ENCODE data around the gene OPHN1. TPM values are rescaled to one million over a fixed set of nuclear protein-coding genes. Genes with fewer than 3 reads are reported as not detected.

OPHN1 gene
- total RNA-seq, 1 experiment from 2014 or later, result 4.4 TPM

DNA sequence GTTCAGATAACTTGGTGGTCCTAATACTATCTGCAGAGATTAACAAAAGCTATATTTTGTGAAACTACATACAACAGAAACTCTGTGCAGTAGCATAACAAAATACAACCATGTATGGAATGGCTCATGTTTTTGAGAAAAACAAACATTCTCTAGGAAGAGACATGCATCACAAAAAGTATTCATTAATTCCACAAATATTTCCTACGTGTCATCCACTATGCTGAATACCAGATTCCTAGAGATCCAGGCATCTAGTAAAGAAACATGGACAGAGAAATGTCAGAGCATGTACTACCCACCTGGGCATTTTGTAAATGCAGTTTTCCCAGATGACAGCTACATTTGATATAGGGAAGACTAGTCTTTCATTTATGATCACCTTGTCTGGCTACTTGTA lies 248.1 kb downstream of the OPHN1 start:
- no peak overlapping the region for H3K27ac Mint-ChIP-seq
- CTCF ChIA-PET, result no interaction called here

DNA sequence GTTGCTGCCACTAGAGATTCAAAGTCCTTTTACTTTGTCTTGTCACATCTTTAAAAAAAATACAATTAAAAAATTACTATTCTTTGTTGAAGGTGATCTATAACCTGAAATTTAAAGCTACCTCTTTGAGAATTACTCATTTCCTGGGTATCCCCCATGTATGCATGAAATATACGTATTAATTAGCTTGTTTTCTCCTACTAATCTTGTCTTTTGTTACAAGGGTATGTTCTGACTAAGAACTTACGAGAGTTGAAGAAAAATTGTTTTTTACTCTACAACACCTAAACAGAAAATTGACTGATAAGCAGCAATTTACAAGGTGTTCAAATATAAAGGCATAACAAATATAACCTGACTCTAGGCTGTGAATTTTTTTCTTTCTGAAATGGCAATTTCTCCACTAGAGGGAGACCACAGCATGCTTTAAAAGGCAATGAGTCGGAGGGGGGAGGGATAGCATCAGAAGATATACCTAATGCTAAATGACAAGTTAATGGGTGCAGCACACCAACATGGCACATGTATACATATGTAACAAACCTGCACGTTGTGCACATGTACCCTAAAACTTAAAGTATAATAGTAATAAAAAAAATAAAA lies 249.6 kb downstream of the OPHN1 start:
- ATAC-seq (no peak; the same call in 1 of the 2 replicates), DNase-seq (ENCODE audit: low spot score) (no peak)
- H3K9me3 Mint-ChIP-seq, result no peaks in the 10 kb centered on the region
- TF ChIP-seq SMAD3 (CRISPR knock-in tag; IDR thresholded peaks at IDR 0.05; ENCODE audit: borderline replicate concordance) (no peak), ZNF317 (CRISPR knock-in tag; IDR thresholded peaks at IDR 0.05; ENCODE audit: borderline replicate concordance, low read depth) (no peak), ZNF219 (CRISPR knock-in tag; IDR thresholded peaks at IDR 0.05; ENCODE audit: borderline replicate concordance) (no peak), ATF1 (CRISPR knock-in tag; IDR thresholded peaks at IDR 0.05) (no peak), NFE2L1 (CRISPR knock-in tag; IDR thresholded peaks at IDR 0.05) (no peak), ZBTB21 (CRISPR knock-in tag; IDR thresholded peaks at IDR 0.05; ENCODE audit: borderline replicate concordance) (no peak)
- TF ChIP-seq, protein P1, sequence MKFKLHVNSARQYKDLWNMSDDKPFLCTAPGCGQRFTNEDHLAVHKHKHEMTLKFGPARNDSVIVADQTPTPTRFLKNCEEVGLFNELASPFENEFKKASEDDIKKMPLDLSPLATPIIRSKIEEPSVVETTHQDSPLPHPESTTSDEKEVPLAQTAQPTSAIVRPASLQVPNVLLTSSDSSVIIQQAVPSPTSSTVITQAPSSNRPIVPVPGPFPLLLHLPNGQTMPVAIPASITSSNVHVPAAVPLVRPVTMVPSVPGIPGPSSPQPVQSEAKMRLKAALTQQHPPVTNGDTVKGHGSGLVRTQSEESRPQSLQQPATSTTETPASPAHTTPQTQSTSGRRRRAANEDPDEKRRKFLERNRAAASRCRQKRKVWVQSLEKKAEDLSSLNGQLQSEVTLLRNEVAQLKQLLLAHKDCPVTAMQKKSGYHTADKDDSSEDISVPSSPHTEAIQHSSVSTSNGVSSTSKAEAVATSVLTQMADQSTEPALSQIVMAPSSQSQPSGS (CRISPR knock-in tag; IDR thresholded peaks at IDR 0.05; ENCODE audit: borderline replicate concordance, low read depth), result no peak
- H3K27ac Mint-ChIP-seq, result no peak overlapping the region
- no peaks in the 10 kb centered on the region for H3K4me1 Mint-ChIP-seq
- H3K4me3 Mint-ChIP-seq, result no peak overlapping the region
- H3K27me3 Mint-ChIP-seq (ENCODE audit: low read depth), result no peaks in the 10 kb centered on the region
- no peaks in the 10 kb centered on the region for H3K36me3 Mint-ChIP-seq
- POLR2A ChIA-PET, result interaction anchor here (0.6 kb wide), 2 partner anchors 18 to 260 kb away, joined by 3 read pairs; no protein-coding TSS in a partner anchor
- CTCF ChIA-PET, result interaction anchor here (1.2 to 1.4 kb wide), 2 partner anchors 13 to 238 kb away, joined by 4 read pairs; no protein-coding TSS in a partner anchor

More for the DNA sequence above, 248.1 kb downstream of the OPHN1 start:
- TF ChIP-seq, protein P2, sequence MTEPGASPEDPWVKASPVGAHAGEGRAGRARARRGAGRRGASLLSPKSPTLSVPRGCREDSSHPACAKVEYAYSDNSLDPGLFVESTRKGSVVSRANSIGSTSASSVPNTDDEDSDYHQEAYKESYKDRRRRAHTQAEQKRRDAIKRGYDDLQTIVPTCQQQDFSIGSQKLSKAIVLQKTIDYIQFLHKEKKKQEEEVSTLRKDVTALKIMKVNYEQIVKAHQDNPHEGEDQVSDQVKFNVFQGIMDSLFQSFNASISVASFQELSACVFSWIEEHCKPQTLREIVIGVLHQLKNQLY (CRISPR knock-in tag; IDR thresholded peaks at IDR 0.05), result no peak
- TF ChIP-seq NR2C2 (CRISPR knock-in tag; IDR thresholded peaks at IDR 0.05) (no peak), NFYB (CRISPR knock-in tag; conservative IDR thresholded peaks at IDR 0.05; ENCODE audit: low read depth) (no peak), HMGA2 (CRISPR knock-in tag; IDR thresholded peaks at IDR 0.05) (no peak), TEAD4 (CRISPR knock-in tag; IDR thresholded peaks at IDR 0.05) (no peak), ZNF396 (CRISPR knock-in tag; IDR thresholded peaks at IDR 0.05; ENCODE audit: borderline replicate concordance) (no peak), ZNF138 (CRISPR knock-in tag; conservative IDR thresholded peaks at IDR 0.05) (no peak)
- TF ChIP-seq, protein P3, sequence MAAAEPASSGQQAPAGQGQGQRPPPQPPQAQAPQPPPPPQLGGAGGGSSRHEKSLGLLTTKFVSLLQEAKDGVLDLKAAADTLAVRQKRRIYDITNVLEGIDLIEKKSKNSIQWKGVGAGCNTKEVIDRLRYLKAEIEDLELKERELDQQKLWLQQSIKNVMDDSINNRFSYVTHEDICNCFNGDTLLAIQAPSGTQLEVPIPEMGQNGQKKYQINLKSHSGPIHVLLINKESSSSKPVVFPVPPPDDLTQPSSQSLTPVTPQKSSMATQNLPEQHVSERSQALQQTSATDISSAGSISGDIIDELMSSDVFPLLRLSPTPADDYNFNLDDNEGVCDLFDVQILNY (CRISPR knock-in tag; IDR thresholded peaks at IDR 0.05), result no peak
- Mint-ChIP-seq H3K4me3 (no peak overlapping the region), H3K36me3 (no peaks in the 10 kb centered on the region), H3K27me3 (ENCODE audit: low read depth) (no peaks in the 10 kb centered on the region), H3K4me1 (no peaks in the 10 kb centered on the region), H3K9me3 (no peaks in the 10 kb centered on the region)
- DNase-seq (ENCODE audit: low spot score) (no peak), ATAC-seq (no peak)
- POLR2A ChIA-PET, result no interaction called here

DNA sequence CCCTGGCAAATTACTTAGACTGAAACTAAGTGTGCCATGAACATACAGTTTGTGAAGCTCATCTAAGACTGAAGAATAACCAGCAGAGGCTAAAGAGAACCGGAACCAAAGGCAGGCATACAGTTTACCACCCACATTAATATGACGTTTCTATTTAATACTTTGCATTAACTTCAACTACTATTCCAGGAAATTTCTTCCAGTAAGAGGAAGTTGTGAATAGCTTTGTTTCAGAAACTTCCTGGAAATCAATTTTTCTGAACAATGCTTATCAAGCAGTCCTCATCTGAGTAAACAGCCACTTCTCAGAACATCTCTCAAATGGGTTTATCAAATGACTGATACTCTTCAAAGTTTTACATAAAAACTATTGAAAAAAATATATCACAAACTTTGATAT lies 252.7 kb downstream of the OPHN1 start:
- H3K27ac Mint-ChIP-seq, result no peak overlapping the region
- no peaks in the 10 kb centered on the region for H3K9me3 Mint-ChIP-seq
- ChIA-PET CTCF (no interaction called here), POLR2A (no interaction called here)
- H3K4me3 Mint-ChIP-seq, result no peak overlapping the region
- no peaks in the 10 kb centered on the region for H3K4me1 Mint-ChIP-seq
- no peaks in the 10 kb centered on the region for H3K36me3 Mint-ChIP-seq
- DNase-seq (ENCODE audit: low spot score) (no peak), ATAC-seq (no peak)
- TF ChIP-seq, protein P4, sequence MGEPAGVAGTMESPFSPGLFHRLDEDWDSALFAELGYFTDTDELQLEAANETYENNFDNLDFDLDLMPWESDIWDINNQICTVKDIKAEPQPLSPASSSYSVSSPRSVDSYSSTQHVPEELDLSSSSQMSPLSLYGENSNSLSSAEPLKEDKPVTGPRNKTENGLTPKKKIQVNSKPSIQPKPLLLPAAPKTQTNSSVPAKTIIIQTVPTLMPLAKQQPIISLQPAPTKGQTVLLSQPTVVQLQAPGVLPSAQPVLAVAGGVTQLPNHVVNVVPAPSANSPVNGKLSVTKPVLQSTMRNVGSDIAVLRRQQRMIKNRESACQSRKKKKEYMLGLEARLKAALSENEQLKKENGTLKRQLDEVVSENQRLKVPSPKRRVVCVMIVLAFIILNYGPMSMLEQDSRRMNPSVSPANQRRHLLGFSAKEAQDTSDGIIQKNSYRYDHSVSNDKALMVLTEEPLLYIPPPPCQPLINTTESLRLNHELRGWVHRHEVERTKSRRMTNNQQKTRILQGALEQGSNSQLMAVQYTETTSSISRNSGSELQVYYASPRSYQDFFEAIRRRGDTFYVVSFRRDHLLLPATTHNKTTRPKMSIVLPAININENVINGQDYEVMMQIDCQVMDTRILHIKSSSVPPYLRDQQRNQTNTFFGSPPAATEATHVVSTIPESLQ (CRISPR knock-in tag; IDR thresholded peaks at IDR 0.05), result no peak
- TF ChIP-seq, protein P5, sequence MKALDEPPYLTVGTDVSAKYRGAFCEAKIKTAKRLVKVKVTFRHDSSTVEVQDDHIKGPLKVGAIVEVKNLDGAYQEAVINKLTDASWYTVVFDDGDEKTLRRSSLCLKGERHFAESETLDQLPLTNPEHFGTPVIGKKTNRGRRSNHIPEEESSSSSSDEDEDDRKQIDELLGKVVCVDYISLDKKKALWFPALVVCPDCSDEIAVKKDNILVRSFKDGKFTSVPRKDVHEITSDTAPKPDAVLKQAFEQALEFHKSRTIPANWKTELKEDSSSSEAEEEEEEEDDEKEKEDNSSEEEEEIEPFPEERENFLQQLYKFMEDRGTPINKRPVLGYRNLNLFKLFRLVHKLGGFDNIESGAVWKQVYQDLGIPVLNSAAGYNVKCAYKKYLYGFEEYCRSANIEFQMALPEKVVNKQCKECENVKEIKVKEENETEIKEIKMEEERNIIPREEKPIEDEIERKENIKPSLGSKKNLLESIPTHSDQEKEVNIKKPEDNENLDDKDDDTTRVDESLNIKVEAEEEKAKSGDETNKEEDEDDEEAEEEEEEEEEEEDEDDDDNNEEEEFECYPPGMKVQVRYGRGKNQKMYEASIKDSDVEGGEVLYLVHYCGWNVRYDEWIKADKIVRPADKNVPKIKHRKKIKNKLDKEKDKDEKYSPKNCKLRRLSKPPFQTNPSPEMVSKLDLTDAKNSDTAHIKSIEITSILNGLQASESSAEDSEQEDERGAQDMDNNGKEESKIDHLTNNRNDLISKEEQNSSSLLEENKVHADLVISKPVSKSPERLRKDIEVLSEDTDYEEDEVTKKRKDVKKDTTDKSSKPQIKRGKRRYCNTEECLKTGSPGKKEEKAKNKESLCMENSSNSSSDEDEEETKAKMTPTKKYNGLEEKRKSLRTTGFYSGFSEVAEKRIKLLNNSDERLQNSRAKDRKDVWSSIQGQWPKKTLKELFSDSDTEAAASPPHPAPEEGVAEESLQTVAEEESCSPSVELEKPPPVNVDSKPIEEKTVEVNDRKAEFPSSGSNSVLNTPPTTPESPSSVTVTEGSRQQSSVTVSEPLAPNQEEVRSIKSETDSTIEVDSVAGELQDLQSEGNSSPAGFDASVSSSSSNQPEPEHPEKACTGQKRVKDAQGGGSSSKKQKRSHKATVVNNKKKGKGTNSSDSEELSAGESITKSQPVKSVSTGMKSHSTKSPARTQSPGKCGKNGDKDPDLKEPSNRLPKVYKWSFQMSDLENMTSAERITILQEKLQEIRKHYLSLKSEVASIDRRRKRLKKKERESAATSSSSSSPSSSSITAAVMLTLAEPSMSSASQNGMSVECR (CRISPR knock-in tag; IDR thresholded peaks at IDR 0.05; ENCODE audit: borderline replicate concordance), result no peak
- TF ChIP-seq, protein P6, sequence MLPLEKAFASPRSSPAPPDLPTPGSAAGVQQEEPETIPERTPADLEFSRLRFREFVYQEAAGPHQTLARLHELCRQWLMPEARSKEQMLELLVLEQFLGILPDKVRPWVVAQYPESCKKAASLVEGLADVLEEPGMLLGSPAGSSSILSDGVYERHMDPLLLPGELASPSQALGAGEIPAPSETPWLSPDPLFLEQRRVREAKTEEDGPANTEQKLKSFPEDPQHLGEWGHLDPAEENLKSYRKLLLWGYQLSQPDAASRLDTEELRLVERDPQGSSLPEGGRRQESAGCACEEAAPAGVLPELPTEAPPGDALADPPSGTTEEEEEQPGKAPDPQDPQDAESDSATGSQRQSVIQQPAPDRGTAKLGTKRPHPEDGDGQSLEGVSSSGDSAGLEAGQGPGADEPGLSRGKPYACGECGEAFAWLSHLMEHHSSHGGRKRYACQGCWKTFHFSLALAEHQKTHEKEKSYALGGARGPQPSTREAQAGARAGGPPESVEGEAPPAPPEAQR (CRISPR knock-in tag; IDR thresholded peaks at IDR 0.05), result no peak
- no peak for TF ChIP-seq TCF7 (CRISPR knock-in tag; IDR thresholded peaks at IDR 0.05; ENCODE audit: low read depth)
- TF ChIP-seq FOXJ3 (CRISPR knock-in tag; IDR thresholded peaks at IDR 0.05; ENCODE audit: borderline replicate concordance), result no peak
- H3K27me3 Mint-ChIP-seq (ENCODE audit: low read depth), result no peaks in the 10 kb centered on the region
